ENCODE data around the gene PDSS2. TPM values are rescaled to one million over a fixed set of nuclear protein-coding genes. Genes with fewer than 3 reads are reported as not detected.

The PDSS2 gene
- total and polyA plus RNA-seq, 2 of the 8 experiments (the other 6 are each of a cell fraction or from before 2014, with no cell fraction given): 10.7 to 16.1 TPM

GRCh38 chr6:107374264-107374663 lies 85.1 kb downstream of the PDSS2 start (continued):
- TF ChIP-seq CHD7 (IDR thresholded peaks at IDR 0.05; ENCODE audit: insufficient replicate concordance, low read length): no peak
- TF ChIP-seq SIRT6 (IDR thresholded peaks at IDR 0.05; ENCODE audit: low read length): no peak
- no peak for TF ChIP-seq ATF2 (IDR thresholded peaks at IDR 0.05; ENCODE audit: low read length)
- no peak for TF ChIP-seq CBX5 (IDR thresholded peaks at IDR 0.05; ENCODE audit: low read depth, low read length)
- TF ChIP-seq MAFK (IDR thresholded peaks at IDR 0.05; ENCODE audit: low read depth, low read length): no peak
- no peak for TF ChIP-seq PHF8 (conservative IDR thresholded peaks at IDR 0.05; ENCODE audit: low read depth, low read length)
- TF ChIP-seq CREB1 (IDR thresholded peaks at IDR 0.05): no peak
- no peak for TF ChIP-seq NRF1 (IDR thresholded peaks at IDR 0.05; ENCODE audit: low read depth, low read length)
